OCI-LY3 (cell line): Measurements from ENCODE around the gene PSMB1.

Source experiments
- EZH2phosphoT487 ChIP-seq: fragments of 200-600 bp; shearing (Covaris generic); IDR thresholded peaks from 2 replicates; pipeline ENCODE4 v1.6.1; 2018; ENCODE audit warnings: antibody characterized with exemption, mixed run types, low read depth
- TF ChIP-seq, protein P1 (sequence below): fragments of 200-600, 300-600 bp; sonication (generic); IDR thresholded peaks from 2 replicates; pipeline ENCODE4 v1.5.1; 2014; ENCODE audit warnings: antibody characterized with exemption, low read length, low read depth

DNA sequence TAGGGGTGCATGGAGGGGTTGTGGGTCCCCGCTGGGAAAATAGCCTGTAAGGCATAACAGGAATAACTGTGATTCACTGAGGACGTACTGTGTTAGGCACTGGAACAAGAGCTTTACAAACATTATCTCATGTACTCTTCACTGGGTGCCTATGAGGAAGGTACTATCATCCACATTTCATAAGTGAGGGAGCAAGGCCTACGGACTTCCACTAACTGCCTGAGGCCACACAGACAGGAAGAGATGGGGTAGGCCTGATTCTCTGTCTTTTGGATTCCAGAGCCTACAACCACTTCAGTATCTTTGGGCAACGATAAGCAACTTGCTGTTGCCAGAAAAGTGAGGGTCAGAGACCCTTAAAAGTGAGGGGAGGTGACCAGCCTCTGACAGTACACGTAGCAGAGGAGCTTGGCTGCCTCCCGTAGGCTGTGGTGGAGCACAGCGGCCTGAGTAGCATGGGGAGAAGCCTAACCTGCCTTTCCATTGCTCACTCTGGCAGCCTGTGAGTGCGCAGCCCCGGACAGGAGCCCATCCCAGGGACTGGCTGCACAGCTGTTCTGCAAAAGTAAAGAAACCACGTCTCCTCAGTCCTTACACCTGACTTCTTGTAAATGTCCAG, 30.4 kb downstream of the PSMB1 start:
- TF ChIP-seq, protein P1, sequence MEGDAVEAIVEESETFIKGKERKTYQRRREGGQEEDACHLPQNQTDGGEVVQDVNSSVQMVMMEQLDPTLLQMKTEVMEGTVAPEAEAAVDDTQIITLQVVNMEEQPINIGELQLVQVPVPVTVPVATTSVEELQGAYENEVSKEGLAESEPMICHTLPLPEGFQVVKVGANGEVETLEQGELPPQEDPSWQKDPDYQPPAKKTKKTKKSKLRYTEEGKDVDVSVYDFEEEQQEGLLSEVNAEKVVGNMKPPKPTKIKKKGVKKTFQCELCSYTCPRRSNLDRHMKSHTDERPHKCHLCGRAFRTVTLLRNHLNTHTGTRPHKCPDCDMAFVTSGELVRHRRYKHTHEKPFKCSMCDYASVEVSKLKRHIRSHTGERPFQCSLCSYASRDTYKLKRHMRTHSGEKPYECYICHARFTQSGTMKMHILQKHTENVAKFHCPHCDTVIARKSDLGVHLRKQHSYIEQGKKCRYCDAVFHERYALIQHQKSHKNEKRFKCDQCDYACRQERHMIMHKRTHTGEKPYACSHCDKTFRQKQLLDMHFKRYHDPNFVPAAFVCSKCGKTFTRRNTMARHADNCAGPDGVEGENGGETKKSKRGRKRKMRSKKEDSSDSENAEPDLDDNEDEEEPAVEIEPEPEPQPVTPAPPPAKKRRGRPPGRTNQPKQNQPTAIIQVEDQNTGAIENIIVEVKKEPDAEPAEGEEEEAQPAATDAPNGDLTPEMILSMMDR, result peak; percentile 53
- no peak for TF ChIP-seq EZH2phosphoT487
